ENCODE results near the gene COL16A1.
A peak's percentile ranks its signal among the peaks of the same experiment; 100 is the strongest.

DNA sequence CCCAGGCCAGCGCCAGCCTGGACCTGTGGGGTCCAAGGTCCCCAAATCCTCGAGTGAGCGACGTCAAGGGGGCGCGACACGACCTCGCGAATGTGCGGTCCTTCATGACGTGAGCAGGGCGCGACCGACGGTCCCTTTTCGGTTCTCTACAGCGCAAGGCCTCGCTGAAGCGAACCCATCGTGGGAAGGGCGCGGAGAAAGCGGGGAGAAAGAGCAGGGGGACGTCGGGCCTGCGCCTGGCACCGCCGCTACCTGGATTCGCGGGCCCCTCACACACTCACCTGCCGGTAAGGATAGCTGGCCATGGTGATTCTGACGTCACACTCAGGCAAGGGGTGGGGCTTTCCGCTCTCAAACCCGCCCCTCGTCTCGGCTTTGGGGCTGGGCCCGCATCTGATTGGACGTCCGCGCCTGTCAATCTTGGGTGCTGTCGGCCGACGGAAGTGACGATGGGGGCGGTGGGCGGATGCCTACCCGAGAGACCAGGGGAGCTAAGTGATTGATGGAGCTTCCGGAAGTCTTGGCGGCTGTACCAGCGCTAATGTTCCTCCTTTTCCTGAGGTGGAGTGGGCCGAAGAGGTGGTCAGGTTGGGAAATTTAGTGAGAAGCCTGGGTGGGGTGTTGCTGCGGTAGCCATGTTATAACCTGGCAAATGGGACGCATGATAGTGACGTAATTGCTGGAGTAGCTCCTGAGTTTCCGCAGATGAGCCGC lies 59.1 kb downstream of the COL16A1 start, which contains the start of gene PEF1:
- TF ChIP-seq, protein P1, sequence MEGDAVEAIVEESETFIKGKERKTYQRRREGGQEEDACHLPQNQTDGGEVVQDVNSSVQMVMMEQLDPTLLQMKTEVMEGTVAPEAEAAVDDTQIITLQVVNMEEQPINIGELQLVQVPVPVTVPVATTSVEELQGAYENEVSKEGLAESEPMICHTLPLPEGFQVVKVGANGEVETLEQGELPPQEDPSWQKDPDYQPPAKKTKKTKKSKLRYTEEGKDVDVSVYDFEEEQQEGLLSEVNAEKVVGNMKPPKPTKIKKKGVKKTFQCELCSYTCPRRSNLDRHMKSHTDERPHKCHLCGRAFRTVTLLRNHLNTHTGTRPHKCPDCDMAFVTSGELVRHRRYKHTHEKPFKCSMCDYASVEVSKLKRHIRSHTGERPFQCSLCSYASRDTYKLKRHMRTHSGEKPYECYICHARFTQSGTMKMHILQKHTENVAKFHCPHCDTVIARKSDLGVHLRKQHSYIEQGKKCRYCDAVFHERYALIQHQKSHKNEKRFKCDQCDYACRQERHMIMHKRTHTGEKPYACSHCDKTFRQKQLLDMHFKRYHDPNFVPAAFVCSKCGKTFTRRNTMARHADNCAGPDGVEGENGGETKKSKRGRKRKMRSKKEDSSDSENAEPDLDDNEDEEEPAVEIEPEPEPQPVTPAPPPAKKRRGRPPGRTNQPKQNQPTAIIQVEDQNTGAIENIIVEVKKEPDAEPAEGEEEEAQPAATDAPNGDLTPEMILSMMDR (IDR thresholded peaks at IDR 0.05) = peak in 1 of 4 experiments; percentile 9
- peak; percentile 61 to 68 for TF ChIP-seq POLR2A (IDR thresholded peaks at IDR 0.05)
